T-helper 2 cell (primary cell): ENCODE measurements around the gene GOLIM4.
A peak's percentile ranks its signal among the peaks of the same experiment; 100 is the strongest.
"Not testable (repeated sequence)": the region's sequence is repeated elsewhere in the genome, so short reads cannot be mapped to it uniquely, and the experiment has no call there.

Source experiments
- DNase-seq, 5 experiments: peaks; one replicate each; pipeline versions ENCODE4 v3.0.0 to v3.0.0-alpha.2; 2012 to 2022

Gene GOLIM4

GRCh38 chr3:168073842-168074605 is 21.7 kb downstream of the GOLIM4 start:
- DNase-seq = no peak

GRCh38 chr3:168072323-168072650 is 23.4 kb downstream of the GOLIM4 start:
- no peak for DNase-seq

- no peak for DNase-seq
Measured at GRCh38 chr3:168071591-168072322, 24.0 kb downstream of the GOLIM4 start.

- DNase-seq = no peak
Measured at GRCh38 chr3:168070919-168071318, 24.8 kb downstream of the GOLIM4 start.

GRCh38 chr3:168068346-168068745 is 27.4 kb downstream of the GOLIM4 start:
- DNase-seq = no peak

- no peak for DNase-seq
Measured at GRCh38 chr3:168066882-168067281, 28.8 kb downstream of the GOLIM4 start.

GRCh38 chr3:168065569-168065968 is 30.2 kb downstream of the GOLIM4 start:
- DNase-seq = no peak

GRCh38 chr3:168063122-168063521 is 32.6 kb downstream of the GOLIM4 start:
- DNase-seq = no peak

GRCh38 chr3:168062679-168063078 is 33.0 kb downstream of the GOLIM4 start:
- DNase-seq = no peak

GRCh38 chr3:168061332-168061996 is 34.3 kb downstream of the GOLIM4 start:
- peak in 1 of 5 experiments; percentile 70 for DNase-seq

- DNase-seq = peak in 1 of 5 experiments; percentile 3
Measured at GRCh38 chr3:168060317-168060716, 35.4 kb downstream of the GOLIM4 start.

- DNase-seq = no peak
Measured at GRCh38 chr3:168058481-168058880, 37.2 kb downstream of the GOLIM4 start.

GRCh38 chr3:168056398-168057230 is 39.1 kb downstream of the GOLIM4 start:
- DNase-seq = not testable (repeated sequence)

GRCh38 chr3:168054447-168054846 is 41.3 kb downstream of the GOLIM4 start:
- DNase-seq = no peak

- DNase-seq = no peak
Measured at GRCh38 chr3:168053115-168053514, 42.6 kb downstream of the GOLIM4 start.

GRCh38 chr3:168052515-168052914 is 43.2 kb downstream of the GOLIM4 start:
- DNase-seq = no peak

GRCh38 chr3:168051531-168052471 is 43.9 kb downstream of the GOLIM4 start:
- DNase-seq = no peak

- no peak for DNase-seq
Measured at GRCh38 chr3:168051070-168051469, 44.7 kb downstream of the GOLIM4 start.

GRCh38 chr3:168049367-168049974 is 46.3 kb downstream of the GOLIM4 start:
- DNase-seq = no peak

- DNase-seq = no peak
Measured at GRCh38 chr3:168048414-168049330, 47.1 kb downstream of the GOLIM4 start.
